ENCODE measurements around the gene KMT2D. TPM values are rescaled to one million over a fixed set of nuclear protein-coding genes. Genes with fewer than 3 reads are reported as not detected.

The KMT2D gene
- total RNA-seq, 1 donor from 2014 or later, result 86.9 TPM

- Histone ChIP-seq H3K9me3 (ENCODE audit: insufficient read depth, low read depth, low read length) (no peaks in the 10 kb centered on the region), H3K4me1 (ENCODE audit: insufficient read depth, low read length) (no peaks in the 10 kb centered on the region), H3K36me3 (ENCODE audit: insufficient read depth, low read length) (peaks cover 53% of the 10 kb centered on the region), H3K4me2 (ENCODE audit: low read length) (no peak overlapping the region), H2AFZ (ENCODE audit: low read depth, low read length) (no peak overlapping the region), H3K79me2 (ENCODE audit: insufficient read depth, low read length) (peaks cover 27% of the 10 kb centered on the region), H3K4me3 (ENCODE audit: insufficient read depth, low read depth, low read length) (no peak overlapping the region), H3K27me3 (ENCODE audit: insufficient read depth, low read length) (no peaks in the 10 kb centered on the region), H3K9ac (ENCODE audit: low read length) (no peak overlapping the region), H3K27ac (ENCODE audit: low read depth, low read length) (no peak overlapping the region), H4K20me1 (ENCODE audit: insufficient read depth, low read length) (peaks cover 79% of the 10 kb centered on the region)
- H3K4me1 Mint-ChIP-seq (ENCODE audit: low read depth, unreplicated experiment), result no peaks in the 10 kb centered on the region
- H3K9me3 Mint-ChIP-seq (ENCODE audit: unreplicated experiment), result no peaks in the 10 kb centered on the region
- TF ChIP-seq EZH2 (IDR thresholded peaks at IDR 0.05; ENCODE audit: insufficient read depth, low read length), result no peak
- no peak for TF ChIP-seq CTCF (IDR thresholded peaks at IDR 0.05; ENCODE audit: insufficient read depth, low read depth, low read length)
- no peak overlapping the region for H3K27ac Mint-ChIP-seq (ENCODE audit: unreplicated experiment)
- no peak overlapping the region for H3K4me3 Mint-ChIP-seq (ENCODE audit: unreplicated experiment)
- H3K27me3 Mint-ChIP-seq (ENCODE audit: low read depth, unreplicated experiment), result no peaks in the 10 kb centered on the region
- no peak for DNase-seq (ENCODE audit: low read depth)
- H3K36me3 Mint-ChIP-seq (ENCODE audit: low read depth, unreplicated experiment), result peaks cover 27% of the 10 kb centered on the region
- no peak for FAIRE-seq
These were observed 20.9 kb downstream of the KMT2D start for GRCh38 chr12:49039421-49040363.

- Mint-ChIP-seq H3K36me3 (ENCODE audit: low read depth, unreplicated experiment) (peaks cover 20% of the 10 kb centered on the region), H3K4me1 (ENCODE audit: low read depth, unreplicated experiment) (no peaks in the 10 kb centered on the region), H3K4me3 (ENCODE audit: unreplicated experiment) (no peak overlapping the region), H3K27ac (ENCODE audit: unreplicated experiment) (no peak overlapping the region), H3K27me3 (ENCODE audit: low read depth, unreplicated experiment) (no peaks in the 10 kb centered on the region), H3K9me3 (ENCODE audit: unreplicated experiment) (no peaks in the 10 kb centered on the region)
- peaks cover 81% of the 10 kb centered on the region for H4K20me1 ChIP-seq (ENCODE audit: insufficient read depth, low read length)
- H3K4me2 ChIP-seq (ENCODE audit: low read length), result no peak overlapping the region
- H3K9me3 ChIP-seq (ENCODE audit: insufficient read depth, low read depth, low read length), result no peaks in the 10 kb centered on the region
- H3K79me2 ChIP-seq (ENCODE audit: insufficient read depth, low read length), result peaks cover 27% of the 10 kb centered on the region
- DNase-seq (ENCODE audit: low read depth), result no peak
- no peaks in the 10 kb centered on the region for H3K27me3 ChIP-seq (ENCODE audit: insufficient read depth, low read length)
- H3K36me3 ChIP-seq (ENCODE audit: insufficient read depth, low read length), result peaks cover 57% of the 10 kb centered on the region
- no peak overlapping the region for H3K27ac ChIP-seq (ENCODE audit: low read depth, low read length)
- TF ChIP-seq EZH2 (IDR thresholded peaks at IDR 0.05; ENCODE audit: insufficient read depth, low read length), result no peak
- H3K4me1 ChIP-seq (ENCODE audit: insufficient read depth, low read length), result no peaks in the 10 kb centered on the region
- H2AFZ ChIP-seq (ENCODE audit: low read depth, low read length), result no peak overlapping the region
- H3K9ac ChIP-seq (ENCODE audit: low read length), result no peak overlapping the region
- FAIRE-seq, result no peak
- no peak overlapping the region for H3K4me3 ChIP-seq (ENCODE audit: insufficient read depth, low read depth, low read length)
These were observed 22.2 kb downstream of the KMT2D start for GRCh38 chr12:49038291-49038955.

GRCh38 chr12:49037947-49038237 is 22.7 kb downstream of the KMT2D start:
- H3K27me3 ChIP-seq (ENCODE audit: insufficient read depth, low read length), result no peaks in the 10 kb centered on the region
- H3K4me2 ChIP-seq (ENCODE audit: low read length), result no peak overlapping the region
- Mint-ChIP-seq H3K36me3 (ENCODE audit: low read depth, unreplicated experiment) (peaks cover 18% of the 10 kb centered on the region), H3K9me3 (ENCODE audit: unreplicated experiment) (no peaks in the 10 kb centered on the region), H3K4me1 (ENCODE audit: low read depth, unreplicated experiment) (no peaks in the 10 kb centered on the region), H3K27me3 (ENCODE audit: low read depth, unreplicated experiment) (no peaks in the 10 kb centered on the region), H3K4me3 (ENCODE audit: unreplicated experiment) (no peak overlapping the region), H3K27ac (ENCODE audit: unreplicated experiment) (no peak overlapping the region)
- FAIRE-seq (no peak), DNase-seq (ENCODE audit: low read depth) (no peak)
- H3K36me3 ChIP-seq (ENCODE audit: insufficient read depth, low read length), result peaks cover 53% of the 10 kb centered on the region
- TF ChIP-seq CTCF (IDR thresholded peaks at IDR 0.05; ENCODE audit: insufficient read depth, low read depth, low read length), result no peak
- H3K9me3 ChIP-seq (ENCODE audit: insufficient read depth, low read depth, low read length), result no peaks in the 10 kb centered on the region
- H3K79me2 ChIP-seq (ENCODE audit: insufficient read depth, low read length), result peaks cover 27% of the 10 kb centered on the region
- no peaks in the 10 kb centered on the region for H3K4me1 ChIP-seq (ENCODE audit: insufficient read depth, low read length)
- H3K9ac ChIP-seq (ENCODE audit: low read length), result no peak overlapping the region
- H3K27ac ChIP-seq (ENCODE audit: low read depth, low read length), result no peak overlapping the region
- H3K4me3 ChIP-seq (ENCODE audit: insufficient read depth, low read depth, low read length), result no peak overlapping the region
- no peak overlapping the region for H2AFZ ChIP-seq (ENCODE audit: low read depth, low read length)
- H4K20me1 ChIP-seq (ENCODE audit: insufficient read depth, low read length), result peaks cover 81% of the 10 kb centered on the region

Measured in astrocyte (in vitro differentiated cells and primary cell).